Body of pancreas (tissue), 4 donors: Measurements from ENCODE around the gene ZBP1. TPM values are rescaled to one million over a fixed set of nuclear protein-coding genes. Genes with fewer than 3 reads are reported as not detected.

Experiments used
- ATAC-seq: fragments of 150-250 bp; one replicate; pipeline ENCODE4 v1.9.1; 2016
- DNase-seq, 4 donors: peaks; one replicate each; pipeline ENCODE4 v3.0.0-alpha.2; 2019
- H3K27ac ChIP-seq, 4 donors: fragments of 200-600 bp; sonication (generic); 1 replicate in 3 of 4; 2 replicates in 1 of 4; pipeline versions ENCODE4 v1.5.1 to v1.6.1; 2016 to 2019; ENCODE audit warnings: mild to moderate bottlenecking in 1 of 4, mixed read lengths in 1 of 4, moderate library complexity in 1 of 4
- H3K27me3 ChIP-seq, 2 donors: fragments of 200-600 bp; sonication (generic); one replicate each; pipeline ENCODE4 v1.6.0; 2016; ENCODE audit warnings: mild to moderate bottlenecking in 1 of 2
- H3K36me3 ChIP-seq, 2 donors: fragments of 200-600 bp; sonication (generic); replicated peaks in 1 of 2; 2 replicates each; pipeline ENCODE4 v1.5.1; 2016; ENCODE audit warnings: low read depth in 2 of 2; ENCODE audit not compliant: insufficient read depth in 1 of 2
- H3K4me1 ChIP-seq: fragments of 200-600 bp; sonication (generic); one replicate; pipeline ENCODE4 v1.6.0; 2016
- H3K4me3 ChIP-seq, 2 donors: fragments of 200-600 bp; sonication (generic); 1 replicate in 1 of 2; 2 replicates in 1 of 2; pipeline ENCODE4 v1.5.1; 2016 to 2019
- H3K9me3 ChIP-seq, 3 donors: fragments of 200-600 bp; sonication (generic); 1 replicate in 2 of 3; 2 replicates in 1 of 3; pipeline ENCODE4 v1.5.1; 2016
- CTCF ChIP-seq, 7 experiments: fragments of 450-650 bp in 4 of 7; fragments of 200-600 bp in 3 of 7; sonication (generic) in 3 of 7; IDR thresholded peaks; one replicate each; pipeline ENCODE4 v1.5.1; 2016 to 2019; ENCODE audit warnings: antibody characterized with exemption in 7 of 7
- POLR2A ChIP-seq, 3 donors: fragments of 450-650 bp; IDR thresholded peaks; one replicate each; pipeline ENCODE4 v1.6.1; 2016; ENCODE audit warnings: antibody characterized with exemption in 3 of 3, mild to moderate bottlenecking in 2 of 3
- WGBS, 2 donors: methylation state at CpG; one replicate each; pipeline ENCODE4 v1.1.5; 2017; 5-methylcytosine and 5-hydroxymethylcytosine counted together
- intact Hi-C: fragments of 100-400 bp; cut with DNase I; formaldehyde crosslinking; loops from one replicate; pipeline ENCODE4 v1.15.1; 2023
- total RNA-seq, 2 donors: library from RNA; depleted of rRNA; stranded (reverse); fragments of >200 nt; gene quantifications; one replicate each; pipeline ENCODE4 v1.1.0, GENCODE V29; 2016

The ZBP1 gene
- total RNA-seq, 2 donors from 2014 or later = 0.26 TPM; not detected in 1

DNA sequence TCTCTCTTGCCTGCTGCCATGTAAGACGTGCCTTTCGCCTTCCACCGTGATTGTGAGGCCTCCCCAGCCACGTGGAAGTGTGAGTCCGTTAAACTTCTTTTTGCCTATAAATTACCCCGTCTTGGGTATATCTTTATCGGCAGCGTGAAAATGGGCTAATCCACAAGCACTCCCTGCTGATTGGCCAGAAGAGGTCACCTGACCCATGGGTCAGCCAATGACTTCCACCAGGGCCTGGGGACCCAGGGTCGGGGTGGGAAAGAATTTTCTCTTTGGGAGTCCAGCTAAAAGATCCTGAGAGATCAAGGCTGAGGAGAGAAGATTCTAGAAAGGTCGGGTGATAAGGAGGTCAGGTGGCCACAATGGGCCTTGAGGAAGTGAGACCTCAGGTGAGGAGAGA, 17.1 kb downstream of the ZBP1 start:
- WGBS, 2 donors = 77% methylated on average over 10 of the region's 10 CpGs
- Histone ChIP-seq H3K4me1 (no peaks in the 10 kb centered on the region), H3K9me3 (no peaks in the 10 kb centered on the region), H3K4me3 (no peak overlapping the region), H3K36me3 (no peaks in the 10 kb centered on the region), H3K27ac (no peak overlapping the region), H3K27me3 (no peaks in the 10 kb centered on the region)
- ATAC-seq (no peak), DNase-seq (no peak)
- no peak for TF ChIP-seq POLR2A (IDR thresholded peaks at IDR 0.05)
- no peak for TF ChIP-seq CTCF (IDR thresholded peaks at IDR 0.05)
- intact Hi-C loops = no loop called here

DNA sequence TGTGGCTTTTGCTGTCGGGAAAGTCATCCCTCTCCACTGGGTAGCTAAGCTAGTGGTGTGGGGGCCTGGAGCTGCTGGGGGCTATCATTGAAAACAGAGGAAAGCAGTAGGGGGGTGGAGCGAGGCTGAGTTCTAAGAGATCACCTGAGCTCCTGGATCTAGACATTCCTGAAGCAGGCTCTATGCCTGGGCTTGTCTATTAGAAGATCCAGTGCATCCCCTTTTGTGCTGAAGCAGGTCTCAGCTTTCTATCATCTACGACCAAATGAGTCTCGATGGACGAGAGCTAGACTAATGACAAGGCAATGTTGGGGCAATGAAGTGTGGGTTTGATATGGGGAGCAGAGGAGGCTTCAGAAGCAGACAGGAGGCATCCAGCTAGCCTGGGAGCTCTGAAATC, 18.5 kb downstream of the ZBP1 start:
- TF ChIP-seq POLR2A (IDR thresholded peaks at IDR 0.05) (no peak), CTCF (IDR thresholded peaks at IDR 0.05) (no peak)
- WGBS, 2 donors = 59 to 76% methylated on average over 5 of the region's 5 CpGs
- Histone ChIP-seq H3K27me3 (peaks cover 0 to 7% of the 10 kb centered on the region in 2 donors), H3K4me3 (no peak overlapping the region), H3K9me3 (no peaks in the 10 kb centered on the region), H3K27ac (no peak overlapping the region), H3K4me1 (peaks cover 6% of the 10 kb centered on the region), H3K36me3 (no peaks in the 10 kb centered on the region)
- no peak for DNase-seq
- intact Hi-C loops = no loop called here
- ATAC-seq = no peak

- no peak overlapping the region for H3K27ac ChIP-seq
- 63 to 88% methylated on average over 2 of the region's 2 CpGs for WGBS, 2 donors
Observed at GRCh38 chr20:57601211-57601570, 19.0 kb downstream of the ZBP1 start.

GRCh38 chr20:57600320-57601210, 19.7 kb downstream of the ZBP1 start:
- 63 to 68% methylated on average over 13 of the region's 13 CpGs for WGBS, 2 donors
- intact Hi-C loops = no loop called here
- Histone ChIP-seq H3K9me3 (no peaks in the 10 kb centered on the region), H3K4me3 (no peak overlapping the region), H3K4me1 (peaks cover 8% of the 10 kb centered on the region), H3K27me3 (peaks cover 0 to 7% of the 10 kb centered on the region in 2 donors), H3K36me3 (no peaks in the 10 kb centered on the region), H3K27ac (no peak overlapping the region)
- ATAC-seq (no peak), DNase-seq (no peak)
- TF ChIP-seq CTCF (IDR thresholded peaks at IDR 0.05) (no peak), POLR2A (IDR thresholded peaks at IDR 0.05) (no peak)

More at GRCh38 chr20:57601211-57601570, 19.0 kb downstream of the ZBP1 start:
- TF ChIP-seq POLR2A (IDR thresholded peaks at IDR 0.05) = no peak
- no peak for TF ChIP-seq CTCF (IDR thresholded peaks at IDR 0.05)
- H3K4me3 ChIP-seq = no peak overlapping the region
- H3K27me3 ChIP-seq = peaks cover 0 to 7% of the 10 kb centered on the region in 2 donors
- no peak for ATAC-seq
- peaks cover 8% of the 10 kb centered on the region for H3K4me1 ChIP-seq
- H3K9me3 ChIP-seq = no peaks in the 10 kb centered on the region
- intact Hi-C loops = no loop called here
- no peaks in the 10 kb centered on the region for H3K36me3 ChIP-seq
- no peak for DNase-seq
